HG02798 (cell line): ENCODE measurements around the gene ARHGAP40.
"Not testable (repeated sequence)": the region's sequence is repeated elsewhere in the genome, so short reads cannot be mapped to it uniquely, and the experiment has no call there.

Experiments used
- ATAC-seq: cut with Tn5 transposase; IDR thresholded peaks from one replicate; pipeline ENCODE4 v1.9.1; 2021; ENCODE audit warnings: mild to moderate bottlenecking; ENCODE audit not compliant: unreplicated experiment, poor library complexity

The ARHGAP40 gene

GRCh38 chr20:38585404-38586180 lies 16.0 kb upstream of the ARHGAP40 start:
- ATAC-seq: no peak

GRCh38 chr20:38586181-38586525 lies 15.5 kb upstream of the ARHGAP40 start:
- no peak for ATAC-seq

DNA sequence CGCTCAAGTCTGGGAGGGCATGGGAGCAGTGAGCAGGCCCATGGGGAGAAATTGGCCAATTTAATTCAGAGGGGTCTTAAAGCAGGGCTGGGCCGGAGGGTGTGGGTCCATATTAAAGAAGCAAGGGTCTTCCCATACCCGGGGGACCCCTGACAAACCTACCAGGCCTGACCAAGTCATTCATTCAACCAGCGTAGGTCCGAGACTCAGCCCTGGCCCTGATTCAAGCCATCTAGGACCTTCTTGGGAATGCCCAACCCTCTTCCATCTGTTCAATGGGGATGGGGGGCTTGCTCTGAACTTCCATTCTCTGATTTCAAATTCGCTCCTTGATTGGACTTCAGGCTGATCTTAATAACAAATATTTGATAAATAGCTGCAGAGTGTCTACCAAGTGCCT lies 13.3 kb upstream of the ARHGAP40 start:
- no peak for ATAC-seq

- no peak for ATAC-seq
Measured at GRCh38 chr20:38589351-38589750, 12.3 kb upstream of the ARHGAP40 start.

- ATAC-seq: no peak
Measured at GRCh38 chr20:38589967-38590675, 11.5 kb upstream of the ARHGAP40 start.

DNA sequence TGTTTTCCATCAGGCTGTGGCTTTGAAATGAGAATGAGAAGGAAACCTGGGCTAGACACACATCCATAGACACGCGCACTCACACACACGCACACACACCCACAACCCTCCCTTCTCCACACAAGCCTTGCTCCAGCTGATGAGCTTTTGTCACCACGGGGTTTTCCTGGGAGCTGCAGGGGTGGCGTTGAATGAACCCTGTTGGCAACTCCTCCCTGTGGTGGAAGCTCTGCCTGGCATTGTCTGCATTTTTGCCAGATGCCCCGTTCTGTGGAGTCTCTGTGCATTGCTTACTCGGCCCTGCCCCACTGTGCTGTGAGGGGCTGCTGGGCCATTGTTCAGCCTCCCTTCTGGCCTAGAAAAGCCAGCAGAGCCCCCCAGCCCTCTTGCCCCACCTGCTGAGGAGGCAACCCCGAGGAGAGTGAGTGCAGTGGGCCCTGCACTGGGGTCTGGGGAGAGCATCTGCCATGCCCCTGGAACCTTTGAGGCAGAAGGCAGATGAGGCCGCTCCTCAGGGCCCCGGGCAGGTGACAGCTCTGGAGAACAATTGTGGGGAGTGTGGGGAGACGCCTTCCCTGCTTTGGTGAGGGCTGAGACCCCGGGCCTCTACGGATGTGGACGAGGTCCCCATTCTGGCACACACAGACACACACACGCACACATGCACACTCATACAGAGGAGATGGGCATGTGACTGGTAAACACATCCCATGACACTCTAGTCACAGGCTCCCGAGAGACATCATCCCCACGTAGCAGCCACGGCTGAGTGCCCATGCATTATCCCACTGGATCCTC lies 10.7 kb upstream of the ARHGAP40 start:
- ATAC-seq: no peak

DNA sequence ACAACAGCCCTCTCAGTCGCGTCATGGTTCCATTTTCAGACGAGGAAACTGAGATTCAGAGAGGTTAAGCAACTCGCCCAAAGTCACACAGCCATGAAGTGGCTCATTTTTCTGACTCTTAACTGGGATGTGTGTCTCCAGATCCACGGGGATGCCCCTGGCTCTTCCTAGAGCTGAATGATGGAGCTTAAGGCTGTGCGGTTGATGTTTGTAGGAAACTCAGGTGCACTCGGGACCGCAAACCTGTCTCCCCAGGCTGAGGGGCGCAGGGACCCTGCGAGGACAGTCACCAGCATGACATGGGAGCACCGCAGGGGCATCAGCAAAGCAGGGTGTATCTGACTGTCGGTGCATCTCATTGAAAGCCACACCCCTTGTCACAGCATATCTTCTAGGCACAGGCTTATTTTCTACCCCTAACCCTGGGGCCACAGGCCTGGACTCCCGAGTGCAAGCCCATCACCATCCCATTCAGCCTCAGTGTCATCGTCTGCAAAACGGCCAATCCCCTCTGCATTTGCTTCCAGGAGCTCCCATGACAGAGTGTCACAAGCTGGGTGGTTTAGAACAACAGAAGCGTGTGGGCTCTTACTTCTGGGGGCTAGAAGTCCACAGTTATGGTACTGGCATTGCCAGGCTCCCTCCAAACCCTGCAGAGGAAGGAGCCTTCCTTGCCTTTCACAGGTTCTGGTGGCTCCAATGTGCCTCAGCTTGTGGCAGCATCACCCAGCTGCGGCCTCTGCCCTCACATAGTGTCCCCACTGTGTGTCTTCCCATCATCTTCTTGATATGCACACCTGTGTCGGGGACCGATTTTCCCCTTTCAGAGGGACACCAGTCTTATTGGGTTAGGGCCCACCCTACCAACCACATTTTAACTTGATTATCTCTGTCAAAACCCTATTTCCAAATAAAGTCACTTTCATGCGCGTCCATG lies 9.9 kb upstream of the ARHGAP40 start:
- no peak for ATAC-seq

- ATAC-seq: not testable (repeated sequence)
Measured at GRCh38 chr20:38592411-38592790, 9.2 kb upstream of the ARHGAP40 start.

GRCh38 chr20:38594281-38594680 lies 7.3 kb upstream of the ARHGAP40 start:
- not testable (repeated sequence) for ATAC-seq

DNA sequence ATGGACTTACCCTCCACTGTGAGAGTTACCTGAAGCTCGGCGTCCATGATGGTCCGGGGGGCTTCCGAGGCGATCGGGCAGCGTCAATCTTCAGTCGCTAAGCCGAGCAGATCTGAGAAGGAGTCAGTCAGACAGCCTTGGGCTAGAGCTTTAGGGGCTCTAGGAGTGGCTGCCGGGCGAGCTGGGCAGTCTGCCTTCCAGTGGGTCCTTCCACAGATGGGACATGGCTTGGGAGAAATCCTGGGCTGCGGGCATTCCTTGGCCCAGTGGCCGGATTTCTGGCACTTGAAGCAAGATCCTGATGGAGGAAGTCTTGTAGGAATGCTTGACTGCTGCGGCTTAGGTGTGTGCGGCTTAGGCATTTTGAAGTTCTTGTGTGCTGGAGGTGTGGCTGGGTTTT lies 5.7 kb upstream of the ARHGAP40 start:
- ATAC-seq: not testable (repeated sequence)

DNA sequence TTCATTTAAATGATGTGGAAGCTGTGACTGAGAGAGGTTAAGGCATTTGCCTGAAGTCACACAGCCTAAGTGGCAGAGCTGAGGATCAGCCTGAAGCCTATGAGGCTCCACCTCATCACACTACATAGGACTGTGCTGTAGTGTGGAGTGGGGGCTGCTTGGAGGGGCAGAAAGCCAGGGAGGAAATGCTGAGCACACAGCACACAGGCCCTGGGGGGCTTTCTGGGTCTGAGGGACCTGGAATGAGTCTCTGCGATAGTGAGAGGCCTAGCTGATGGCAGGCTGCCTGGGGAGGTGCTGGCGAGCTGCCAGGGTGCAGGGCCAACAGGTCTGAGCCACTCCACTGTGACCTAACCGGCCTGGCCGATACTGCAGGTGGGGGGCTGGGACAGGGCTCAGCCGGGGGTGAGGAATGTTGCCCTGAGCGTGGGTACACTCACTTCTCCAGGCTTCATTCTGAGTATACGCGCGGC lies 2.2 kb upstream of the ARHGAP40 start:
- ATAC-seq: no peak

DNA sequence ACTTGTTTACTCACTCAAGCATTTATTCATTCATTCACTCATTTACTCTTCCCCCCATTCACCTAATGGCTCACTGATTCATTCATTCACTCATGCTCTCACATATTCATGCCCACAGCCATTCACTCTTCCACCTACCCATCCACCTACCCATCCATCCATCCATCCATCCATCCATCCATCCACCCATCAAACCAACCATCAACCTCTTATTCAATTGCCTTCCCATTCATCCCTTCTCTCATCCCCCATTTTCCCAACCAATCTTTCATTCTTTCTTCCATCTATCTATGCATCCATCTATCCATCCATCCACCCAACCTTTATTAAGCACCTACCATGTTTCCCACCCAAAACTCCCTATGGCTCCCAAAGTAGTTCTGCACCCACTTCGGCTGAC lies 1.6 kb upstream of the ARHGAP40 start:
- no peak for ATAC-seq

DNA sequence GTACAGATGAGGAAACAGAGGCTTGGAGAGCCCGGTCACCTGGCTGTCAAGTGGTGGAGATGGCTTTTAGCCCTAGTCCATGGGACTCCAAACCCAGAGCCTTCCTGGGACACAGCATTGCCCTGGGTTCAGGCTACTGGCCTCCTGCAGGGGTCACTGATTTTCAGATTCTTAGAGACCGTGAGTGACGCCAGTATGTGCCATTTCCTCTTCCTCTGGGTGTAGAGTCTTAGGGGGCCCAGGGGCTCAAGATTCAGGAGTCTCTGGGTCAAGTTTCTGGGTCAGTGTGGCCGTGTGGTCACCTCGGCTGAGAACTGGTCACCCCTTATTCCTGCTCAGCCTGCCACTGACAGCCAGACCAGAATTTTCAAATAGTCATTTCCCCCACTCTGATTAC lies 574 bp downstream of the ARHGAP40 start:
- no peak for ATAC-seq

GRCh38 chr20:38603286-38603685 lies 1.7 kb downstream of the ARHGAP40 start:
- no peak for ATAC-seq

- no peak for ATAC-seq
Measured at GRCh38 chr20:38604873-38605303, 3.3 kb downstream of the ARHGAP40 start.

- no peak for ATAC-seq
Measured at GRCh38 chr20:38607351-38607750, 5.7 kb downstream of the ARHGAP40 start.

DNA sequence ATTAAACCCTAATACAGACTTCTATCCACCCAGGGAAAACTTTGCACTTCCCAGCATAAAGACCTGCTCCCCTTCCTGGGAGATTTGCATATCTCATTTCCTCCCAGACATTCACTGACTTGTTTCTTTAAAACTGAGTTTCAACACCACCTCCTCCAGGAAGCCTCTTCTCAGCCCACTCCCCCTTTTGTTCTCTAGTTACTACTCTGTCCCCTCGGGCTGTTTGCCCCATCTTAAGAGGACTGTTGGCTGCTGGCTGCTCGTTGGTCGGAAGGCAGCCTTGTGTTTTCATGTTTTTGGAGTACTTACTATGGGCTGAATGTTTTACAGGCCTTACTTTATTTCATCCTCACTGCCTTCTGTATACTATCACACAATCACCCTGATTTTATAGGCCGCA lies 6.6 kb downstream of the ARHGAP40 start:
- ATAC-seq: no peak

GRCh38 chr20:38609815-38610214 lies 8.2 kb downstream of the ARHGAP40 start:
- no peak for ATAC-seq

GRCh38 chr20:38610521-38610920 lies 8.9 kb downstream of the ARHGAP40 start:
- no peak for ATAC-seq
